ENCODE data around the gene WDR82. TPM values are rescaled to one million over a fixed set of nuclear protein-coding genes. Genes with fewer than 3 reads are reported as not detected.

The WDR82 gene
- total and polyA plus RNA-seq, 2 experiments from 2014 or later = 25.2 to 71.8 TPM

- Histone ChIP-seq H3F3A (replicated peaks; ENCODE audit: low read depth) (peaks cover 9% of the 10 kb centered on the region), H3K36me3 (ENCODE audit: insufficient read depth) (no peaks in the 10 kb centered on the region), H2AFZ (no peak overlapping the region), H3K4me1 (ENCODE audit: insufficient read depth) (peaks cover 13% of the 10 kb centered on the region; the same call in 1 of the 2 replicates), H3K4me3 (no peak overlapping the region), H4K20me1 (replicated peaks; ENCODE audit: insufficient read depth) (no peaks in the 10 kb centered on the region; the same call in 1 of the 2 replicates), H3K27me3 (ENCODE audit: insufficient read depth) (no peaks in the 10 kb centered on the region), H3K27ac (ENCODE audit: low read depth) (no peak overlapping the region), H3K79me2 (replicated peaks; ENCODE audit: insufficient read depth) (peaks cover 7% of the 10 kb centered on the region; the same call in 1 of the 2 replicates), H3K4me2 (no peak overlapping the region), H3K9me2 (ENCODE audit: insufficient read depth) (no peaks in the 10 kb centered on the region)
- no peak for DNase-seq (ENCODE audit: low spot score)
- ATAC-seq = no peak
- Mint-ChIP-seq H3K36me3 (ENCODE audit: low read depth) (no peaks in the 10 kb centered on the region; the same call in 2 of the 3 replicates), H3K4me3 (no peak overlapping the region), H3K9me3 (no peaks in the 10 kb centered on the region), H3K27me3 (ENCODE audit: insufficient read depth, low read depth, poor library complexity) (peaks cover 7% of the 10 kb centered on the region), H3K27ac (no peak overlapping the region; the same call in 1 of the 2 replicates), H3K4me1 (peaks cover 9% of the 10 kb centered on the region)
- no peak for TF ChIP-seq STAT1 (IDR thresholded peaks at IDR 0.05; ENCODE audit: unreplicated experiment)
- TF ChIP-seq ETS1 (IDR thresholded peaks at IDR 0.05) = no peak
- no peak for TF ChIP-seq ZNF331 (CRISPR knock-in tag; IDR thresholded peaks at IDR 0.05; ENCODE audit: low read depth)
- no peak for TF ChIP-seq CTCF (conservative IDR thresholded peaks at IDR 0.05; ENCODE audit: low read depth in 2 of 2)
- no peak for TF ChIP-seq REST (IDR thresholded peaks at IDR 0.05; ENCODE audit: unreplicated experiment)
- TF ChIP-seq CREB1 (CRISPR knock-in tag; IDR thresholded peaks at IDR 0.05; ENCODE audit: low read depth) = no peak
- no peak for TF ChIP-seq ZNF114 (CRISPR knock-in tag; IDR thresholded peaks at IDR 0.05)
- TF ChIP-seq NANOG (IDR thresholded peaks at IDR 0.05; ENCODE audit: borderline replicate concordance) = no peak
- TF ChIP-seq EZH2phosphoT487 (IDR thresholded peaks at IDR 0.05; ENCODE audit: unreplicated experiment) = no peak
- TF ChIP-seq ZNF462 (CRISPR knock-in tag; IDR thresholded peaks at IDR 0.05) = no peak
- TF ChIP-seq JUNB (IDR thresholded peaks at IDR 0.05; ENCODE audit: unreplicated experiment) = no peak
- no peak for TF ChIP-seq POLR2AphosphoS5 (IDR thresholded peaks at IDR 0.05; ENCODE audit: low read depth)
Measured at GRCh38 chr3:52290596-52291507, 12.4 kb upstream of the WDR82 start.

All from GM23338 (cell line).